KG1 (cell line): Measurements from ENCODE around the gene SVOP.
"Not testable (repeated sequence)": the region's sequence is repeated elsewhere in the genome, so short reads cannot be mapped to it uniquely, and the experiment has no call there.

Source experiments
- DNase-seq: peaks from one replicate; lab custom pipeline; 2025; lab: John Stamatoyannopoulos, UW

Gene SVOP, protein sequence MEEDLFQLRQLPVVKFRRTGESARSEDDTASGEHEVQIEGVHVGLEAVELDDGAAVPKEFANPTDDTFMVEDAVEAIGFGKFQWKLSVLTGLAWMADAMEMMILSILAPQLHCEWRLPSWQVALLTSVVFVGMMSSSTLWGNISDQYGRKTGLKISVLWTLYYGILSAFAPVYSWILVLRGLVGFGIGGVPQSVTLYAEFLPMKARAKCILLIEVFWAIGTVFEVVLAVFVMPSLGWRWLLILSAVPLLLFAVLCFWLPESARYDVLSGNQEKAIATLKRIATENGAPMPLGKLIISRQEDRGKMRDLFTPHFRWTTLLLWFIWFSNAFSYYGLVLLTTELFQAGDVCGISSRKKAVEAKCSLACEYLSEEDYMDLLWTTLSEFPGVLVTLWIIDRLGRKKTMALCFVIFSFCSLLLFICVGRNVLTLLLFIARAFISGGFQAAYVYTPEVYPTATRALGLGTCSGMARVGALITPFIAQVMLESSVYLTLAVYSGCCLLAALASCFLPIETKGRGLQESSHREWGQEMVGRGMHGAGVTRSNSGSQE

DNA sequence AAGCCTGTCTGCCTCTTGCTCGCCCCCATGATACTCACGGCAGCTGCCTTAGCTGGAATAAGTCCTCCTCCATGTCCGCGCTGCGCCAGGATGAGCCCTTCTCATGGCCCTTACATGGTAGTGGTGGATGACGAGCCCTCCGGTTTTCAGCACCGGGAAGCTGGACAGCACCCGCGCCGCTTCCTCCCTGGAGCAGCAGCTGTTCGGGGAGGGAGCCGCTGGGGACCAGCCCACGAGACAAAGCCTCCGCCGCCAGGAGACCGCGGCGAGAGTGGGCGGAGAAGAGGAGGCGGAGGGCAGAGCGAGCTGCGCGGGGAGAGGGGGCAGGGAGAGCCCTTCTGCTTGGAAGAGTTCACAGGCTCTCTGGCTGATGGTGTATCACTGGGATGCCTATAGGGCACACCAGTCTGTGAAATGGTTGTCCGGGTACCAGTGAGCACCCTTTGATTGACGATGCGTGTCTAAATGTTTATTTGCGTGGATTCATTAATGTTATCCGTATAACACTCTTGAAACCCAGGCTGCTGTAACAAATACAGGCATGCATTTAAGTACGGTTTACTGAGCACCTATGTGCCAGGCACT, at the start of gene SVOP:
Gene SVOP (minus strand): TSS at position 273 of the 585 bp plus-strand sequence. CDS start 200 bp downstream, at position 73.
- DNase-seq, result peak; percentile 8

GRCh38 chr12:109069307-109070271, 48.7 kb upstream of the SVOP start:
- DNase-seq, result no peak

- DNase-seq, result no peak
Measured at GRCh38 chr12:109065853-109066193, 45.0 kb upstream of the SVOP start.

- no peak for DNase-seq
Measured at GRCh38 chr12:109065154-109065852, 44.4 kb upstream of the SVOP start.

- no peak for DNase-seq
Measured at GRCh38 chr12:109064143-109064542, 43.3 kb upstream of the SVOP start.

DNA sequence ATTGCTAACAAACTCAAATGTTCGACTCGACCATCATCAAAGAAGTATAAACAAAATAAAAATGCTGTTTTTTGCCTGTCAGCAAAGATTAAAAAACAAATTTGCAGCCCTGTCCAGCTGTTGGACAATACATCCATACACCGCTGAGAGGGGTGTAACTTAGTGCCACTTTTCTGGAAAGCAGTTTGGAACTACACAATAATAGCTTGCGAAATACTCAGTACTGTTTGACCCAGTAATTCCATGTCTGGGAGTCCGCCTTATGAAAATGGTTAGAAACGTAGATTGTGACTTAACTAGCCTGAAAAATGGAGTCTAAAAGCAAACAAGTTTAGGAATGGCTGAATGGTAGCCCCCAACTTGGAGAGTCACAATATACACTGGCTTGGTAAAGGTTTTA, 37.9 kb upstream of the SVOP start:
- no peak for DNase-seq

- no peak for DNase-seq
Measured at GRCh38 chr12:109057376-109057775, 36.5 kb upstream of the SVOP start.

DNA sequence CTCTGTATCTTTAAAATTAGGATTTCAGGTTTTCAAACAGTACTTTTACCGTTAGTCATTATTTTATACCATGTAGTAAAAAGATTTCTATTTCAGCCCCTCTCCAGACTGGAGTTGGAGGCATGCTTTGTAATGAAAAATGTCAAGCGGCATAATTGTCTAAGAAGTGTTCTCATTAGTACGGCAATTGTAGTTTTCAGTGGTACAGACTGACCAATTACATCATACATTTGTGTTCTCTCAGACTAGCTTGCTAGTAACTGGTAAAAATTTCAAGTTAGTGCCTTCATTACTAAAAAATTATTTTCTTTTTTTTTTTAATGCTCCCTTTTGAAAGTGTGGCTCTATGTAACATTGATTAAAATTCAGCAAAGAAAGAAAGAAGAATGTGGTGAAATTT, 36.0 kb upstream of the SVOP start:
- DNase-seq, result no peak

GRCh38 chr12:109054520-109054919, 33.7 kb upstream of the SVOP start:
- no peak for DNase-seq

DNA sequence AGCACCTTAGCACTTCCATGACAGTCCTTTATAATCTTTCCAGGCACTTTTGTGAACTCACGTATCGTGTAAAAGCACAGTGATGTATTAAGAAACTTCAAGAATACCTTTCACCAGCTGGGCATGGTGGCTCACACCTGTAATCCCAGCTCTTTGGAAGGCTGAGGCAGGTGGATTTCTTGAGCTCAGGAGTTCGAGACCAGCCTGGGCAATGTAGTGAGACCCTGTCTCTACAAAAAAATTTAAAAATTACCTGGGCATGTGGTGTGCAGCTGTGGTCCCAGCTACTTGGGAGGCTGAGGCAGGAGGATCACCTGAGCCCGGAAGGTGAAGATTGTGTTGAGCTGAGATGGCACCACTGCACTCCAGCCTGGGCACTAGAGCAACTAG, 33.3 kb upstream of the SVOP start:
- DNase-seq, result not testable (repeated sequence)

DNA sequence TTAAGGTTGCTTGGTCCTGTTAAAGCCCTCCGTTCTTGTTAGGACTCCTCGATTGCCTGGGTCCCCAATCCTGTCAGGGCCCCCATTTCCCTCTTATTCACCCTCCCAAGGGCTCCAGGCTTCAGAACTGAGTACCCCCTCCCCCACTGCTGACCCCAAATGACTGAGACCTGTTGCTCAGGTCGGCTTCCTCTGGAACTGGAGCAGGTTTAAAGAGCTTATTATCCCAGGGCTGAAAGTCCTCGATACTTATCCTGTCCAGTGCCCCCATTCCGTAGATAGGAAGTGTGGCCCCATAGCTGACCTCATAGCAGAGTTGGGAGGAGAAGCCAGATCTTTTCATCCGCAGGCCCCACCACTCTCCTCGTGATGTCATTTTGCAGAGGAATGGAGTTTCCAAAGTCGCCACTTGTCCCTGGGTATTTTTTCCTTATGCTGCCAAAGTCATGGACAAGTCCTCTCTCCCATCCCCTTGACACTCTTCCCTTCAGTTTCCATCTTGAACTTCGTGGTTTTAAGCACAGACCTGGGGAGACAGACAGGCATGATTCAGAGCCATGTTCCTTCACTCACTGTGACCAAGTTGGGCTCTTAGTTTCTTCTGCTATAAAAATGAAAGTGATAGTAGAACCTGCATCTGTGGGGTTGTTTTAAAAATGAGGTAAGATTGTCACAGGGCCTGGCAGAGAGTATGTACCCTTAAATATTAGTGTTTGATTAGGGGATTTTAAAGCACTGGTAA, 32.7 kb upstream of the SVOP start:
- peak; percentile 13 for DNase-seq

GRCh38 chr12:109052414-109053323, 31.8 kb upstream of the SVOP start, which contains the start of gene USP30:
TSS of gene USP30 (plus strand) at chr12:109052576. CDS start at chr12:109052679, 103 bp downstream.
- peak; percentile 51 for DNase-seq

GRCh38 chr12:109052097-109052413, 31.2 kb upstream of the SVOP start:
- DNase-seq, result no peak

DNA sequence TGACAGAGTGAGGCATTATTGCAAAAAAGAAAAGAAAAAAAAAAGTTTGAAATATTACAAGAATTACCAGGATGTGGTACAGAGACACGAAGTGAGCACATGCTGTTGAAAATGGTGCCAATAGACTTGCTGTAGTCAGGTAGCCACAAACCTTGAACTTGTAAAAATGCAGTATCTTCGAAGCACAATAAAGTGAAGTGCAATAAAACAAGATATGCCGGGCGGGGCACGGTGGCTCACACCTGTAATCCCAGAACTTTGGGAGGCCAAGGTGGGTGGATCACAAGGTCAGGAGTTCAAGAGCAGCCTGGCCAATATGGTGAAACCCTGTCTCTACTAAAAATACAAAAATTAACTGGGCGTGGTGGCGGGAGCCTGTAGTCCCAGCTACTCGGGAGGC, 28.9 kb upstream of the SVOP start:
- not testable (repeated sequence) for DNase-seq

DNA sequence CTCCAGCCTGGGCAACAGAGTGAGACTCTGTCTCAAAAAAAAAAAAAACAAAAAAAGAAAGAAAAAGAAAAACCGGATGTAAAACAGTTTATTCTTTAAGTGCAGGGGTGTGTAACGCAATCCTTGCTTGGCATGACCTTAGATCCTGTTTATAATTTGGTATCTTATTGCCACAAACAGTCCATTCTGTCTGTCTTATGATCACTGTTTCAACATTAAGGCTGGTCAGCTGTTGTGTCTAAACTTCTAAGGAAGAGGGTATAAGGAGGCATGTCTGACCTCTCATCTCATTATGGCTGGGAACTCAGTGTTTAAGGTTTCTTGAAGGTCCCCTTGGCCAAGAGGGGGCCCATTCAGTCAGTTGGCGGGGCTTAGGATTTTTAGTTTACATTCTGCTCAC, 27.8 kb upstream of the SVOP start:
- not testable (repeated sequence) for DNase-seq

DNA sequence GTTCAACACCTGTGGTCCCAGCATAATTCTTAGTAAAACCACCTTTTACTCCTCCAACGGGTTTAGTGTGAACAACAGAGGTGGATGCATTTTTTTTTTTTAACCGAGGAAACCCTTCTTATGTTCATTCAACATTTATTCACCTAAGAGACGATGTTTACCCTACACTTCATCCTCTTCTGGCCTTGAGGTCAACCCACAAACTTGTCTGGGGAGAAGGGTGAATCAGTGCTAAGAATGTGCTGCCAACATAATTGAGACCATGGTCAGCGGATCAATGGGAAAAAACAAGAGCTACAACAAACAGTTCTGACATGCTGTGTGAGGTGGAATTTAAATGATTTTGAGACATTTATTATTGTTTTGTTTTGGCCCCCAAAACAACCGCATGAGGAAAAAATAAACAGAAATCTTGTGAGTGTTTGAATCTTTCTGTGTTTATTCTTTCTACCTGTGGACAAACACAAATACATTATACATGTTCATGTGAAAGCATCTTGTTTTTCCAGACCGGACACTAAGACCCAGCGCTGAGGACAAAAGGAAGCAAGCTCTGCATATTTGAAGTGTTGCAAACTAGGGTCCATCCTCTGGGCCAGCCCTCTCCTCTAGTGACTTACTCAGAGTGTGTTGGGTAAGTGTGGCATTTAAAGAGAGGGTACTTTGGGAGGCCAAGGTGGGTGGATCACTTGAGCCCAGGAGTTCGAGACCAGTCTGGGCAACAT, 26.4 kb upstream of the SVOP start:
- DNase-seq, result no peak

DNA sequence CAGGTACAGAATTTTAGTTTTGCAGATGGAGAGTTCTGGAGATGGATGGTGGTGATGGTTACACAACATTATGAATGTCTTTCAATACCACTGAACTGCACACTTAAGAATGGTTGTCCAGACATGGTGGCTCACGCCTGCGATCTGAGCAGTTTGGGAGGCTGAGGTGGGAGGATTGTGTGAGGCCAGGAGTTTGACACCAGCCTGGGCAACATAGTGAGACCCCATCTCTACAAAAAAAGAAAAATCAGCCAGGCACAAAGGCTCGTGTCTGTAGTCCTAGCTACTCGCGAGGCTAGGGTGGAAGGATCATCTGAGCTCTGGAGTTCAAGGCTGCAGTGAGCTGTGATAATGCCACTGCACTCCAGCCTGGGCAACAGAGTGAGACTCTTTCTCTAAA, 23.4 kb upstream of the SVOP start:
- no peak for DNase-seq

DNA sequence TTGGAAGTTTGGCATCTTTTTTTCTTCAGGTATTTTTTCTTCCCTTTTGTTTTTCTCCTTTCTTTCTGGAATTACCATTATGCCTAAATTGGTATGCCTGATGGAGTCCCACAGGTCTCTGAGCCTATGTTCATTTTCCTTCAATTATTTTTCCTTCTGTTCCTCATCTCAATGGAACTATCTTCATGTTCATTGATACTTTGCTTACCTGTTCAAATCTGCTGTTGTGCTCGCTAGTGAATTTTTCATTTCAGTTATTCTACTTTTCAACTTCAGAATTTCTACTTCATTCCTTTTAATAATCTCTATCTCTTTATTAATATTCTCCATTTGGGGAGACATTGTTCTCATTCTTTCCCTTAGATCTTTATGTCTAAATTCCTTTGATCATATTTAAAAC, 16.1 kb upstream of the SVOP start:
- DNase-seq, result no peak
